NOMO-1 treated with DMSO at 0.1 percent for 48 hours (cell line): ENCODE data around the gene IFITM2.

ENCODE experiments used
- DNase-seq: peaks from one replicate; lab custom pipeline; 2025; ENCODE audit not compliant: unreplicated experiment; lab: John Stamatoyannopoulos, UW

IFITM2 gene

DNA sequence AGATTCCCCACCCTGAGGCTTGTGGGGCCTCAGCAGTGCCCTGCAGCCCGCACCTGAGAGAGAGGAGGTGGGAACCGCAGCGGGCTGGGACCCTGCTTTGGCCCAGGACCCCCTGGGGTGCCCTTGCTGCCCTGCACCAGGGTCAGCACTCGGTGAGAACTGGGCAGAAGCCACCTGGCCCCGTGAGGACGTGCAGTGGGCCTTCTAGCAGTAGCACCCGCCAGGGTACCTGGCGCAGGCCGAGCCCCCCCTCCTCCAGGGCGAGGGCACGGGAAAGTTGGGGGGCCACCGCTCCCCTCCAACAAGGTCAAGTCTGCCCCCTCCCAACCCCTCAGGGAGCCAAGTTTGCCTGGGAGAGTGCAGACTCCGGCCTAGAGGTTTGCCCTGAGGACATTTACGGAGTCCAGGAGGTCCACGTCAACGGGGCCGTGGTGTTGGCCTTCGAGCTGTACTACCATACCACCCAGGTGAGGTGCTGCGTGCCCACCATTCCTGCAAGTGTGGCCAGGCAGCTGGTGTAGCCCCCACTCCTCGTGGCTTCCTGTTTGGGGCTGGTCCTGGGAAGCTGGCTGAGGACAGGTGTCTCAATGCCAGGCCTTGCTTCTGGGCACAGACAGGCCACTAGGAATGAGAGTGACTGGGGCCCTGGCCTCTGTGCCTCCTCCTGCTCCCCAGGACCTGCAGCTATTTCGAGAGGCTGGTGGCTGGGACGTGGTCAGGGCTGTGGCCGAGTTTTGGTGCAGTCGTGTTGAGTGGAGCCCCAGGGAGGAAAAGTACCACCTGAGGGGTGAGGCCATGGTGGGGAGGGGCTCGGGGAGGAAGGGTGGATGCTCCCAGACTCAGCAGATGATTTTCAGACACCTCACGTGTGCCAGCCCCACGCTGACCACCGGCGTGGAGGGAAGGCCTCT, 15.2 kb upstream of the IFITM2 start:
- no peak for DNase-seq

- DNase-seq = no peak
Measured at GRCh38 chr11:293271-293851, 14.3 kb upstream of the IFITM2 start.

DNA sequence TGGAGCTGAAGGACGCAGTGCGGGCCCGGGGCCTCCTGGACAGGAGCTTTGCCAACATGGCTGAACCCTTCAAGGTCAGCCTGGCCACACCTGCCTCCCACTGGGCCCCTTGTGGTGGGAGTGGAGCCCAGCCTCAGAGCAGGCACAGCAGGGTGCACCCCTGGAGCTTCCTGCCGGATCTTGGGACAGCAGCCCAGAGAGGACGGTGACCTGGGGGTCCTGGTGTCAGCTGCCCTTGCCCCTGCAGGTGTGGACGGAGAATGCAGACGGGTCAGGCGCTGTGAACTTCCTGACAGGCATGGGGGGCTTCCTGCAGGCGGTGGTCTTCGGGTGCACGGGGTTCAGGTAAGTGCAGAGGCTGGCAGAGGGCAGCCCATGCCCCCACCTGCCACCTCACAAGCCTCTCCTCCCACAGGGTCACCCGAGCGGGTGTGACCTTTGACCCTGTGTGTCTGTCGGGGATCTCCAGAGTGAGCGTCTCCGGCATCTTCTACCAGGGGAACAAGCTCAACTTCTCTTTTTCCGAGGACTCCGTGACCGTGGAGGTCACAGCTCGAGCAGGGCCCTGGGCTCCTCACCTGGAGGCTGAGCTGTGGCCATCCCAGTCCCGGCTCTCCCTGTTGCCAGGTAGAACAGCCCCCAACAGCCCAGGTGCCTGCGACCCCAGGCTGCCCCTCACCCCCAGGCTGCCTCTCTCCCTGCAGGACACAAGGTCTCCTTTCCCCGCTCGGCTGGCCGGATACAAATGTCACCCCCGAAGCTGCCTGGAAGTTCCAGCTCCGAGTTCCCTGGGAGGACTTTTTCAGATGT, 13.6 kb upstream of the IFITM2 start:
- DNase-seq = no peak

- DNase-seq = no peak
Measured at GRCh38 chr11:294780-295179, 12.8 kb upstream of the IFITM2 start.

DNA sequence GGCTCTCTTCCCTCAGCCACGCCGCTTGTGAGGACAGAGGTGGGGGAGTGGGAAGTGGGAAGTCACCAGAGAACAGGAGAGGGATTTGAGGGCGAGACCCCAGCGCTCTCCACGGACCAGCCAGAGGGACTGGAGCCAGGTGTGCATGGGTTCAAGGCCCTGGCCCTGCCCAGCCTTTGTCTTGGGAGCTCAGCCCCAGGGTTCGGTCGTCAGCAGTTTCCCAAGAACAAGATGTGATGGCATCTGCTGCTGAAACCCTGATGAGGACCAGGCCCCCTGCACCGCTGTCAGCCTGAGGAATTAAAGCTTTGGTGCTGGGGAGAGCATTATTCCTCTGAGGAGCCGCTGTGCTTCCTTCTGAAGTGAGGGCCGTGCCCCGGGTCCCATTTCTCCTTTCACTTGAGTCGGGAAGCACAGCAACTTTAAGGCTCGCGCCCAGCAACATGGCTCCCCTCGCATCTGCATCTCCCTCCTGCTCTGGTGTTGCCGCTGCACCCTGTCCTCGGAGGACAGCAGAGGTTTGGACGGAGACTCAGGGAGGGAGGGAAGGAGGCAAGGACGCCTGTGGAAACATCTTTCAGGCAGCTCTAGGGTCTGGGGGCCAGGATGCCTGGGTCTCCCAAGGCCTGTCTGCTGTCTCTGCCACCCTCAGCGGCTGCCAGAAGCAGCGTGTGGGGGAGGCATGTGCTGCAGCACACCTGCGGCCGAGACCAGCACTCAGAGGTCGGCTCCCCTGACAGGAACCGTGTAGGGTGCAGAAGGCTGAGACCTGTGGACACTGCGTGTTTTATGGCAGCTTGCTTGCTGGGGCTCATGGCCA, 12.1 kb upstream of the IFITM2 start:
- DNase-seq = no peak

DNA sequence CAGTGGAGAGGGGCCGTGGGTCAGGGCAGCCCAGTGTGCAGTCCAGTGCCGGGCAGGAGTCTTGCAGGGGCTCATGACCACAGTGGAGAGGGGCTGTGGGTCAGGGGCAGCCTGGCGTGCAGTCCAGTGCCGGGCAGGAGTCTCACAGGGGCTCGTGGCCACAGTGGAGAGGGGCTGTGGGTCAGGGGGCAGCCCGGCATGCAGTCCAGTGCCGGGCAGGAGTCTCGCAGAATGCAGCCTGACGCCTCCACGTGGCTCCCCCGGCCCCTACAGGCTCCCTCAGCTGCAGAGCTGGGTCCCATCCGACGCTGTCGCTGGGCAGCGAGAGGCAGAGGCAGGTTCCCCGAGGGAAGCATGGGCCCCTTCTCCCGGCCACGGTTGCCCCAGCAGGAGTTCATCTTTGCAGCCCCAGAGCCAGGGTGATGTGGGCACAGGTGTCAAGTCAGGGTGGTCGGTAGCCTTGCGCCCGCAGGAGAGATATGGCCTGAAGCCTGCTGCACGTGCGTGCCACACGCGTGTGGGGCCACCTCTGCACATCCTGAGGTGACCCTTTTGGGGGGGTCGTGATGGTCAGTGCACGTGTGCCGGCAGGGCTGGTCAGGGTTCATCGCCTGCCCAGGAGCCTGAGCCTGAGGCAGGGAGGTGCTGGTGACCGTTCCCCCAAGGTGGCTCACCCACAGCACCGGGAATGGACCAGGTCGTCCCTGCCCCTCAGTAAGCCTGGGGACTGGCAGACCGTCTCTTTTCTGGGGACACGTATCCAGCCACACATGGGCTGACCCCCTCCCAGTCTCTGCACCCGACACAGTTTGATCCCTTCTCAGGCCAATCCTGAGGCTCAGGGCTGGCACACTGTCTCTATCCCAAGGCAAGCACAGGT, 11.2 kb upstream of the IFITM2 start:
- DNase-seq = no peak

DNA sequence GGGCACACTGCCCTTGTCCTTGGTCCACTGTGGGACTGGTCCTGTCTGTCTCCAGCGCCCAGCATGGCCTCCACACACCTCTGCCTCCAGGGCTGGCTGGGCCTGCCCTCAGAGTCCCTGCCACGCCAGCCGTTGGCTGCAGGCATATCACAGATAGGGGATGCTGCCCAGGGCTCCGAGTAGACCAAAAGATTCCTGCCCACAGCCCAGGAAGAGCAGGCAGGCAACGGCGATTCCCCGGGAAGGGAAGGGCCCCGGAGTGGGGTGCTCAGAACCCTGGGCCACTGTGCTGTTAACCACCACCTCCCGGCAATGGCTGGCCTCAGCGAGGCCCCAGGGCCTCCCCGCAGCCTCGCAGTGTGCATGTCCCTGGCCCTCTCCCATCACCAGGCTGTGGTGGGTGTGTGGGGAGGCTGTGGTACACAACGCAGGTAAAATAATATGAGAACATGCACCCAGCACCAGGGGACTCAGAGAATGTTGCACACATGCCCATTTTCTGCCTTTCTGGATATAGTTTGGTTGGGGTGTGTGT, 10.5 kb upstream of the IFITM2 start:
- no peak for DNase-seq

DNA sequence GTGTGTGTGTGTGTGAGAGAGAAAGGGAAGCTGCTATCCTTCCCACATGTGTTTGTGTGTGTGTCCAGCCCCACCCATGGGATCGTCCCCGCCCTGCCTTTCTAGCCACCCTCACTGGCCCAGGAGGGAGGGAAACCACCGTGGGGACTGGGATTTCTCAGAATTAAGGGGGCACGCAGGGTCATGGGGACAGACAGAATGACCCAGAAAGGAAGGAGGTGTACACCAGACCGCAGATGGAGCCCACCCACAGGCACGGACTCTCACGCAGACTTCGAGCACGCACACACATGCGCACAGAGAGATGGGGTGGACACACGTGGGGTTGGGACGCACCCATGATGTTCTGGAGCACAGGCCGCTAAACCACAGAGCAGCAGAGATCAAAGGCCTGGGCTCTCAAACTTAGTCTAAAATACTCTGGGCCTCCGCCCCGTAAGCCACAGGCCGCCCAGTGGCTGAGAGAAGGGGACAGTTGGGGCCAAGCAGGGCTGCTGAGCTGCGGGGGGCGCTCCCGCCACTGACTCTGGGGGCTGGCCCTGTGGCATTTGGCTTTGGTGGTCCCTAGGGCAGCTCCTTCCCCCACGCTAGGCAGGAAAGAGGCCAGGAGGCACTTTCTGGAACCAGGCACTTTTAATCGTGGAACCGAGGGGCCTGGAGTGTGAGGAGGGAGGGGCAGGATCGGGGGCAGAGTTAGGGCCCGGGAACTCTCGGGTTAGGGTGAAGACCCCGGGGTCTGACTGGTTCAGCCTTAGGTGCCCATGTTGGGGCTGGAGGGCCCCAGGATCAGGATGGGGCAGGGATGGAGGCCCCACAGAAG, 9.8 kb upstream of the IFITM2 start:
- DNase-seq = no peak

GRCh38 chr11:298406-299065, 9.1 kb upstream of the IFITM2 start:
- no peak for DNase-seq

DNA sequence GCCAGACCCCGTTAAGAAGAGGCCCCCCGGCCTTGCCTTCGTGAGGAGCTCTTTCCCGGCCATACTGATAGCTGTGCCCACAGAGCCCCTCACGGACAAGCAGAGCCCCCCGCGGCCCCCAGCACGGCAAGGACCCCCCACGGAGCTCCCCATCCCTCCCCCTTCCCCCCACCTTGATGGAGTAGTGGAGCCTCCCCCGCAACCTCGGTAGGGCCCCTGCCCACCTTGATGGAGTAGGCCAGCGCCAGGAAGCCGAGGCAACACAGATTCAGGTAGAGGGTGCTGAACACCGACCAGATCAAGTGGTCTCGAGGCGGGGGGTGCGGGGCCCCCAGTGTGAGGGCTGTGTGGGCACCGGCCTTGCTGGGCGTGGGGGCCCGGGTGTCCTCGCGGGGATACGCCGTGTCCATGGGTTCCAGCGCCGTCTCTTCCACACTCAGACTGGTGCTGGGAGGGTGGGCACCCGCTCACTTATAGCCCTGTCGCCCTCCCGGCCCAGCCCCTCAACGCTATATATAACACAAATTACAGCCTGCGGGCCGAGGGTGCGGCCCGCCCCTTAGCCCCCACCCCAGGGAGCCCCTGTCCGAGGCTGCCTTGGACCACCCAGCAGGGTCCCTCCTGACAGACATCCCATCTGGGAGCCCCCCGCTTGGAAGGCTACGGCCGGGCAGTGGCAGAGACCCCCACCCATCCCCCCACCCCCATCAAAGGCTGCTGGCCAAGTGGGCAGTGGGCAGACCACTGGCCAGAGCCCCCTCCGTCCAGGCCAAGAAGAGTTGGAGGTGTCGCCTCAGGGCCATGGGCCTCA, 8.3 kb upstream of the IFITM2 start, which contains the start of gene IFITM5:
Gene IFITM5, minus strand, starts transcription at position 446 of the 811 bp plus-strand sequence. Its CDS starts 36 bp downstream, at position 410.
- no peak for DNase-seq

DNA sequence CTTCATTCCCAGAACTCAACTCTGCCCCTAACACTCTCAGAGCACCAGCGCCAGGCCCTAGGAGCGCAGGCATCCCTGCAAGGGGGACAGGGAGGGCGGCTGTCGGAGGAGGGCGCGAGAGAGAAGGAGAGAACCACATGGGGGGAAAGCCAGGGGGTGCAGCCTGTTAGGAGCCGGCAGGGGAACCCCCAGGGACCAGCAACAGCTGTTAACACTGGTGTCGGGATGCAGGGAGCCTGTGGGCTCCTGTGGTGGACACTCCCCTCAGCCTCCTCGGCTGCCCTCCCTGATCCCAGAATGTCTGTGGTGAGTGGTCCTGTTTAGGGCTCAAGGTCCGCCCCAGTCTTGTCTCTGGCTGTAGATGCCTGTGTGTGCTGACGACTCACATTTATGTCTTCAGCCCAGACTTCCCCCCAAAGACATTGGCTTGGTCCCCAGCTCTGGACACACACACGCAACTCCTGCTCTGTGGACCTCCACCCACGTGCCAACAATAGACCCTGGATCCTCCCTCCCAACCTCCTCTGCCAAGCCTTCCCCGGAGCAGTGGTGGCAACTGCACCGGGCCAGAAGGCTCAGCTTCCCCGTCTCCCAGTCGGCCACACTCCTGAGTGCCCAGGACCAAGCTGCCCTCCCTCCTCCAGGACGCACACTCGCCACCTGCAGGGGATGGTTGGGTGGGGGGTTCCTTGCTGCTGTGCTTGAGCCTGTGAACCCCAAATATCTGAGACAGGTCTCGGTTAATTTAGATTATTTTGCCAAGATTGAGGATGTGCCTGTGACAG, 7.5 kb upstream of the IFITM2 start:
- no peak for DNase-seq

- no peak for DNase-seq
Measured at GRCh38 chr11:303363-303762, 4.3 kb upstream of the IFITM2 start.

DNA sequence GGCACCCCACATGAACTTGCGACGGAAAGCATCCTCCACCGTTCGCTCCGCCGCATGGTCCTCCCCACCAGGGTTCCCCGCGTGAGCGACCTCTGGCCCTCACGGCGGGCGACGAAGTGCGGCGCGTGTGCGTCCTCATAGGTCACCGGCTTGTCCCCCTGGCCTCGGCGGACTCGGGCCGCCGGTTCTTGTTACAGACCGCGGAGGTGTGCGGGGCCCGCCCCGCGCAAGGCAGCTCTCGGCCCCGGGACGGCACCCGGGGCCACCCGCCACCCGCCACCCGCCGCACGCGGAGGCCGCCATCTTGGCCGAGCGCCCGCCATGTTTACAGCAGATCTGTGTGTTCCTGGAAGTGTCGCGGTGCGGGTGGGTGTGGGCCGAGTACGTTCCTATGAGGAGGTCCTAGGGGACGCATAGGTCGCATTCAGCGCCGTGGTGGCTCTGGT, 3.5 kb upstream of the IFITM2 start:
- no peak for DNase-seq

DNA sequence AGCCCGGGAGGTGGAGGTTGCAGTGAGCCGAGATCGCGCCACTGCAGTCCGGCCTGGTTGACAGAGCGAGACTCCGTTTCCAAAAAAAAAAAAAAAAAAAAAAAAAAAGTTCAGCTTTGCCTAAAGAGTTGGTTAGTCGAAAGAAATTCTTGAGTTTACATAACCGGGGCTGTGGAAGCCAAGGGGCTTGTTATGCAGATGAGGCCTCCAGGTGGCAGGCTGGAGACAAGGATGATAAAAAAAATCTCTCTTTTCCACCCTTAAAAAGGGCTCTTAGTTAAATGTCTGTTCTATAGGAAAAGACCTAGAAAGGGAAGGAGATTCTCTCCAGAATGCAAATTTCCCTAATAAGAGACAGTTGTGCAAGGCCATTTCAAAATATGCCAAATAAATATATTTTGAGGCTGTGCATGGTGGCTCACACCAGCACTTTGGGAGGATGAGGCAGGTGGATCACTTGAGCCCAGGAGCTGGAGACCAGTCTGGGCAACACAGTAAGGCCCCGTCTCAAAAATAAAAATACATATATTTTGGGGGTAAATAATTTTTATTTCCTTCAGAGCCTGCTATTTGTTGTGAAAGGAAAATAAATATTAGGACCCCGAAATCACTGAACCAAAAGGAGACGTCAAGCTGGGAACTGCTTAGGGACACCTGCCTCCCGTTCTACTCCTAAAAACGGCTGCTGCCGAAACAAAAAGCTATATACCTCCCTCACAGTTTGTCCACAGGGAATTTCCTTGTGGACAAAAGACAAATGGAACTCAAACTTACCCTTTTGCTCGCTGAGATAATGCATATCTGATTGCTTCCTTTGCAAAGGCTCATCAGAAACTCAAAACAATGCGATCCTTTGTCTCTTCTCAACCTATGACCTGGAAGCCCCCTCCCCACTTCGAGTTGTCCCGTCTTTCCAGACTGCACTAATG, 2.4 kb upstream of the IFITM2 start:
- peak; percentile 64 for DNase-seq

DNA sequence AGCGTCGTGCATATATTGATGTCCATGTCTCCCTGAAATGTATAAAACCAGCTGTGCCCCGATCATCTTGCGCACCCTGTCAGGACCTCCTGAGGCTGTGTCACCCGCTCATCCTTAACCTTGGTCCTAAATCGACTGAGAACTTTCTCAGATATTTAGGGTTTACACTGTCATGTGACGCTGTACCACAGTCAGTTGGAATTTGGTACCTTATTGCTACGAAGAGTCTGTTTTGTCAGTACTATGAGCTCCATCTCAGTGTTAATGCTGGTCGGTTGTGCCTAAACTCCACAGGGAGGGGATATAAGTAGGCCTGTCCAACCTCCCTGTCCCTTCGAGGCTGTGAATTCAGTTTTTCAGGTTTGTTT, 1.8 kb upstream of the IFITM2 start:
- no peak for DNase-seq
